Inflammatory macrophage treated with lipopolysaccharide for 4 hours (primary cell): ENCODE results near the gene UNCX.
"Not testable (repeated sequence)": the region's sequence is repeated elsewhere in the genome, so short reads cannot be mapped to it uniquely, and the experiment has no call there.

ENCODE experiments used
- DNase-seq: peaks from one replicate; pipeline ENCODE4 v3.0.0-alpha.2; 2020

UNCX gene

GRCh38 chr7:1260244-1260635 lies 27.6 kb downstream of the UNCX start:
- no peak for DNase-seq

DNA sequence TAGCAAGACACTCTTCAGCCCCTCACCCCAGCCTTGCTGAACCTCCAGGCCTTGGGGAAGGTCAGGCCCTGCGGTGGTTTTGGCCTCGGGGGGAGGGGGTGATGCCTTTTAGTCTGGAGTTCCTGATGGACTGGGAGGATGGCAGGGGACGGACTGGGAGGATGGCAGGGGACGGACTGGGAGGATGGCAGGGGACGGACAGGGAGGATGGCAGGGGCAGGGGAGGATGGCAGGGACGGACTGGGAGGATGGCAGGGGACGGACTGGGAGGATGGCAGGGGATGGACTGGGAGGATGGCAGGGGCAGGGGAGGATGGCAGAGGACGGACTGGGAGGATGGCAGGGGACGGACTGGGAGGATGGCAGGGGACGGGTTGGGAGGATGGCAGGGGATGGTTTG lies 28.4 kb downstream of the UNCX start:
- not testable (repeated sequence) for DNase-seq

- no peak for DNase-seq
Measured at GRCh38 chr7:1262441-1262840, 29.8 kb downstream of the UNCX start.

DNA sequence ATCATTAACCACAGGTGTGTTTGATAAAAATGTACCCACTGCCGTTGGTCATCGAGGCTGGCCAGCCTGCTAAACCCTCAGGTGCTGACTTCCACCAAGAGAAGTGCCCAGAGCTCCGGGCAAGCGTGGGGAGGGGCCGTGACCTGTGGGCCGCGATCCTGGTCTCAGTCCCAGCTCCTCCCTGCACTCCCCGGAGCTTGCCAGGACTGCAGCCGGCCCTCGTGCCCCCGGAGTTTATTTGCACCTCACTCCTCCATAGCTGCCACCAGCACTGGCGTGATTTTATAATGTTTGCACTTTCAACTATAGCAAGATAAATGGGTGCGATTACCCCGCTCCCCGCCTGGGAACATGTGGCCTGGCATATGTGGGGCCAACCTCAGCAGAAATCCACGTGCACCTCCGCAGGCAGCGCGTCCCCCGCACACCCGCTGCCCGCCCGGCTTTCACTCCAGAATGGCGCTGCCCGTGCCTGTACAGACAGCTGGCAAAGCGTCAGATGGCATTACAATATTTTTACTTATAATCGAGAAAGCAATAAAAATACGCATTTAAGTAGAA lies 30.8 kb downstream of the UNCX start:
- DNase-seq, result no peak

DNA sequence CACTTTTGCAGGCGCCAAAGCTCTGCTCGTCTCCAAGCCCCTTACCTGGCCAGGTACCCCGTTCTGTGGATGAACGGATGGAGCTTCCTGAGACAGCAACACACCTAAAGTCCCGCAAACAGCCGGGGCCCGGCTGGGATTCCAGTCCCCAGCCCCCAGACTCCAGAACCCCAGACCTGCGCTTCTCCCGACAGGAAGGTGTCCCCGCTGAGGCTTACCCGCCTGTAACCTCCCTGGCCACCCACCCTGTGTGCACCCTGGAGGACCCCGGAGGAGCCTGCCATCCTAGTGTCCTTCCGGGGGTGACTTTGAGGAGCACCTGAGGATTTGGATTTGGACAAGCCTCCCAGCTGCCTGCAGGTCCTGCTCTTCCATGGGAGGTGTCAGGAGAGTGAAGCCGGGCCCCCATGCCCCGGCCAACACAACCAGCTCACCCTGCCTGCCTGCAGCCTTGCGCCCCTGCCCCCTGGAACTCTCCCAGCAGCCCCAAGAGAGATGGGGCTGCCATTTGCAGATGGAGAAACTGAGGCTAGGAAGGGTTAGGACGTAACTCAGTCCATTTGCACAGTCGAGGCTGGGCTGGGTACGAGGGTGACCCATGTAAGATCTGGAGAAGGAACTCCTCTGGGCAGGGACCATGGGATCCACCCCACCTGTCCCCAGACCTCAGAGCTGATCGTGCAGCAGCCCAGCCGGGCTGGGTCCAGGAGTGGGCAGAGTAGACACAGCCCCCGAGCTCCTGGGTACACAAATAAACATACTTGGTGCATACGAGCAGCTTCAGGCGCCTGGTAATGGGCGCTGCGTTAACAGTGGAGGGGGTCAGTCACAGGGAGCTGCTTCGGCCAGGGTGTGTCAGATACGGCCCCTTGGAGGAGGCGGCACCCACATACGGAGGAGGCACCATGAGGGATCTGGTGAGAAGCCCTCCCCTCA lies 31.9 kb downstream of the UNCX start:
- no peak for DNase-seq

- DNase-seq, result no peak
Measured at GRCh38 chr7:1267016-1267900, 34.6 kb downstream of the UNCX start.

GRCh38 chr7:1268076-1268815 lies 35.6 kb downstream of the UNCX start:
- no peak for DNase-seq

DNA sequence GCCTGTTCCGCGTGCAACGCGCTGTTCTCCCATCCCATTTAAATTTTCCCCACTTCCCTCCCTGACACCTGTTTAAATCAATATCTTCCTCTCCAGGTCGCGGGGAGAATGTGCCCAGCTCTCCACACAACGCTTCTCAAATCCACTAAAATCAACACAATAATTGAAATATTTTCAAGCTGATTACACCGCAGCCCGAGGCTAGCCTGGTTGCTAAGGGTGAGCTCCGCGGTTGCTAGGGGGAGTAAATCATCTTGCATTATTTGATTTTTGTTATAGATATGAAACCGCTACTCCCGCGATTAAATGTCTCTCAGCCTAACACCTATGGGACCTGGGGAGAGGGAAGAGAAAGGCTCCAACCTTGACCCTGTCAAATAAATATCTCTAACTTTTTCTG lies 36.2 kb downstream of the UNCX start:
- no peak for DNase-seq

DNA sequence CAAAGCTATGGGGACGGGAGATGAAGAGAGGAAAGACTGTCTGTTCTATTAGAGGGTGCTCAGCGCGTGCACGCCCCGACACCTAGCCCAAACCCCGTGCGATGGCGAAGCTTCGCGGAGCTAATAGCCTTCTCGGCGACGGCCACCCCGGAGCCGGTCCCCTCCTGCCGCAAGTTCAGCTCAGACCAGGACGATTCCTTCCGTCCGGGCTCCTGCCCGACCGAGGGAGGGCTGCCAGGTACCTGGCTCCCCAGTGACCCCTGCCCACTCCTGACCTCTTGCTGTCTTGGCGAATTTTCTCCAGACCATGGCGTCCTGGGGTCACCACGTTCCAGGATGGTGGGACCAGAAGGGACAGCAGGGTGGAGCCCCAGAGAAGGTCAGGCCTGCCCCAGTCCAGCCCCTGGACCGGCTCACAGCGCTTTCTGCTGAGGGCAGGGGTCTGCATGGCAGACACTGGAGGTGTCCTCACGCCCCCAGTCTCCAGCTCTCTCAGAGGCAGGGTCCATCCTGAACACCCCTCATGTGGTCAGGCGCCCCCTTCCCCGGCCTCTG lies 36.7 kb downstream of the UNCX start:
- no peak for DNase-seq

DNA sequence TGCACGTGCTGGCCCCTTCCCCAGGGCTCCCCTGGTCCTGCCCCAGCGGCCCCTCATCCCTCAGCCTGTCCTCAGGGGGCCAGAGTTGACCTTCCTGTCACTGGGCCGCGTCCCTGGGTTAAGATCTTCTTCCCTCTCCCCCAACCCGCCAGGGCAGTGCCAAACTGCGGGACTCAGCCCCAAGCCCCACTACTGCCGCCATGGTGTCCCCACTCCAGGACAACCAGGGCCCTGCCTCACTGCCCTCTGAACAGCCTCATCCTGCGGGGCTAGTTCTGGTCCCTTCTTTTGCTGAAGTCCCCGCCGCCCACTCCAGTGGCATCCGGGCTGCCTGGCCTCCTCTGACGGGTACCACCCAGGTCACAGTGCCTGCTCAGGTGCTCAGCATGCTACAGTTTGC lies 37.5 kb downstream of the UNCX start:
- no peak for DNase-seq

GRCh38 chr7:1271046-1271445 lies 38.4 kb downstream of the UNCX start:
- no peak for DNase-seq

GRCh38 chr7:1271656-1272055 lies 39.0 kb downstream of the UNCX start:
- DNase-seq, result no peak

DNA sequence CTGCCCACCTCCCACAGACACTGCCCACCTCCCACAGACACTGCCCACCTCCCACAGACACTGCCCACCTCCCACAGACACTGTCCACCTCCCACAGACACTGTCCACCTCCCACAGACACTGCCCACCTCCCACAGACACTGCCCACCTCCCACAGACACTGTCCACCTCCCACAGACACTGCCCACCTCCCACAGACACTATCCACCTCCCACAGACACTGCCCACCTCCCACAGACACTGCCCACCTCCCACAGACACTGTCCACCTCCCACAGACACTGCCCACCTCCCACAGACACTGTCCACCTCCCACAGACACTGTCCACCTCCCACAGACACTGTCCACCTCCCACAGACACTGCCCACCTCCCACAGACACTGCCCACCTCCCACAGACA lies 39.5 kb downstream of the UNCX start:
- DNase-seq, result not testable (repeated sequence)

DNA sequence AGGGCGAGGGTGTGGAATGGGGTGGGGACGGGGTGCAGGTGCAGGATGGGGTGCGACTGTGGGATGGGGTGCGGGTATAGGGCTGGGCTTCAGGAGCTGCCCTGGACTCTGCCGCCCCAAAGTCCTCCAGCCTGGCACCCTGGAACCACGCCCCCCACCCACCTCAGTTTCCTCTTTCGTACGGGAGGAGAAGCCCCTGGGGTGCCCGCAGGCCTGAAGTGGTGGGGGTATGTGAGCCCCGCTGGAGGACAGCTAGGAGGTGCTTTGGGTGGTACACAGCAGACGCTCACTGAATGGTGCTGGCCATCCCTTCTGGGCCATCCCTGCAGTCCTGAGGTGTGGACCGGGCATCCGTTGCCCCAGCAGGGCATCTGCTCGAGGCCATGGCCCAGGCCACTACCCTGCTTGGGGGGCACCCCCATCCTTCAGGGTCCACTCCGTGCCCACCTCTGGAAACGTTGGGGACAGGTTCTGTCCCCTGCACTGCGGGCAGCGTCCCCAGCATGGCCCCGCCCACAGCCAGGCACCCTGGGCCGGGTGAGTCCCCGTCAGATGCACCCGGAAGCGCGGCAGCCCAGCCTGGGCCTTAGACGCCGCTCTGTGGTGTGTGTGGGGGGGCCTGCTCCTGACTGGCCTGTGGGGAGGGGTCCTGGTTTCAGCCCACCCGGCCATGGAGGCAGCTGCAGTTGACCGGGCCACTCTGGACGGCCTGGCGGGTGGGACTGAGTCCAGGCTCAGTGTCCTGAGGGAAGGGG lies 41.6 kb downstream of the UNCX start:
- DNase-seq, result no peak

GRCh38 chr7:1274876-1275375 lies 42.3 kb downstream of the UNCX start:
- no peak for DNase-seq

- no peak for DNase-seq
Measured at GRCh38 chr7:1275451-1276381, 43.0 kb downstream of the UNCX start.

DNA sequence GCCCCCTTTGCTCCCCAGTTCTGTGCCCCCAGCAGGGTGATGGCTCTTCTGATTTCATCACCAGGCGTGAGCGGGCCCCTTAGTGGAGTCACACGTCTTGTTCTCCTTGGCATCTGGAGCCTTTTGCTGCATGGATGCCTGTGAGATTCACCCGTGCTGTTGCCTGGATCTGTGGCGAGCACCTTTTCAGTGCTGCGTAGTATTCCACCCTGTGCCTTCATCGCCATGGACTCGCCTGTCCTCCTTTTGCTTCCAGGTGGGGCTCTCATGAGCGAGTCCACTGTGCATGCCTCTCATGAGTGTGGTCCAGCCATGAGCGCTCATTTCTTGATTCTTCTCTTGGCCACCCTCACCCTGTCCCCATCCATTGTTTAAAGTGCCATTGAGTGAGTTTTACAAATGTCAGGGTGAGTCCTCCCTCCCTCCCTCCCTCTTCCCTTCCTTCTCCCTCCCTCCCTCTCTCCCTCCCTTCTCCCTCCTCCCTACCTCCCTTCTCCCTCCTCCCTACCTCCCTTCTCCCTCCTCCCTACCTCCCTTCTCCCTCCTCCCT lies 44.0 kb downstream of the UNCX start:
- no peak for DNase-seq

DNA sequence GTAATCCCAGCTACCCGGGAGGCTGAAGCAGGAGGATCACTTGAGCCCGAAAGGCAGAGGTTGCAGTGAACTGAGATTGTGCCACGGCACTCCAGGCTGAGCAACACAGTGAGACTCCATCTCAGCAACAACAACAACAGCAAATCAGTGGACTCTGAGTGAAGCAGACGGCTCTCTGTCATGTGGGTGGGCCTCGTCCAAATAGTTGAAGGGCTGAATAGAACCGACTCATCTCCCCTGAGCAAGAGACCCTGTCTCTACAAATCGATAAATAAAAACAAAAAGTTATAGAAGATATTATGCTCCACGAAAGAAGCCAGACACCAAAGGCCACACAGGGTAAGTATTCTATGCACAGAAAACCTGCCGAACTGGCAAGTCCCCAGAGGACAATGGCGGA lies 45.9 kb downstream of the UNCX start:
- DNase-seq, result no peak

GRCh38 chr7:1279041-1279440 lies 46.4 kb downstream of the UNCX start:
- DNase-seq, result no peak

GRCh38 chr7:1279895-1280294 lies 47.2 kb downstream of the UNCX start:
- DNase-seq, result not testable (repeated sequence)
